GM15510 (cell line): ENCODE results near the gene ALKBH5.

Experiments used
- POLR2A ChIP-seq: IDR thresholded peaks from 3 replicates; pipeline ENCODE4 v1.6.1; 2011; ENCODE audit warnings: borderline replicate concordance; ENCODE audit not compliant: insufficient read length; ENCODE audit errors: extremely low read depth

ALKBH5 gene

GRCh38 chr17:18176176-18176575 is 7.5 kb upstream of the ALKBH5 start:
- no peak for TF ChIP-seq POLR2A

GRCh38 chr17:18177133-18177532 is 6.5 kb upstream of the ALKBH5 start:
- TF ChIP-seq POLR2A: no peak

GRCh38 chr17:18177722-18178121 is 5.9 kb upstream of the ALKBH5 start:
- no peak for TF ChIP-seq POLR2A

GRCh38 chr17:18179196-18179595 is 4.4 kb upstream of the ALKBH5 start:
- no peak for TF ChIP-seq POLR2A

GRCh38 chr17:18179804-18180203 is 3.8 kb upstream of the ALKBH5 start:
- TF ChIP-seq POLR2A: no peak

GRCh38 chr17:18181358-18181757 is 2.3 kb upstream of the ALKBH5 start:
- no peak for TF ChIP-seq POLR2A

GRCh38 chr17:18182110-18182977 is 1.3 kb upstream of the ALKBH5 start:
- TF ChIP-seq POLR2A: no peak

- TF ChIP-seq POLR2A: peak; percentile 69
These were observed 672 bp upstream of the ALKBH5 start for GRCh38 chr17:18182978-18183333.

- no peak for TF ChIP-seq POLR2A
These were observed 759 bp downstream of the ALKBH5 start for GRCh38 chr17:18184143-18185031.

- no peak for TF ChIP-seq POLR2A
These were observed 1.8 kb downstream of the ALKBH5 start for GRCh38 chr17:18185391-18185790.

GRCh38 chr17:18185832-18186626 is 2.4 kb downstream of the ALKBH5 start:
- no peak for TF ChIP-seq POLR2A

- TF ChIP-seq POLR2A: no peak
These were observed 3.0 kb downstream of the ALKBH5 start for GRCh38 chr17:18186627-18186982.

GRCh38 chr17:18187226-18187625 is 3.6 kb downstream of the ALKBH5 start:
- no peak for TF ChIP-seq POLR2A

GRCh38 chr17:18187821-18188761 is 4.5 kb downstream of the ALKBH5 start:
- no peak for TF ChIP-seq POLR2A
